Measurements from ENCODE around the gene TMEM52. TPM values are rescaled to one million over a fixed set of nuclear protein-coding genes. Genes with fewer than 3 reads are reported as not detected.

The TMEM52 gene
- total RNA-seq, 1 experiment from 2014 or later, result 1.3 TPM

GRCh38 chr1:1926886-1927660 lies 8.0 kb upstream of the TMEM52 start:
- no peak for DNase-seq (ENCODE audit: low spot score)

DNA sequence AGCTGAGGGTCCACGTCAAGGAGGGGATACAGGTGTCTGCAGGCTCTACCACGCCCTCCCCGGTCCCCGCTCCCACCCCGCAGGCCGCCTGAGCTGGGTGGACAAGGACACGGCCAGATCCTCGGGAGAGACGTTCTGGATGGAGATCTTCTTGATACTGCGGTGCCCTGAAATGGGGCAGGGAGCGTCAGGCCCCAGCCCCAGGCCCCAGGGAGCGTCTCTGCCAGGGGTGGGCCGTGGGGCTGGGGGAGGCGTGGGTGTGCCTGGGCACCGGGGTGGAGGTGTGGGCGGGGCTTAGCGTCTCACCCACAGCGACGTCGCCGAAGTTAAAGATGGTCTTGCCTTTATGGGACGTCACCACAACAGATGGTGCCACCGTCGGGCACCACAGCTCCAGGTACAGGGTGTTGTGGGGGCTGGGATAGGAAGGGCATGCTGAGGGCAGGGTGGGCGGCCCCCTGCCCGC lies 7.3 kb upstream of the TMEM52 start:
- DNase-seq (ENCODE audit: low spot score), result no peak

DNA sequence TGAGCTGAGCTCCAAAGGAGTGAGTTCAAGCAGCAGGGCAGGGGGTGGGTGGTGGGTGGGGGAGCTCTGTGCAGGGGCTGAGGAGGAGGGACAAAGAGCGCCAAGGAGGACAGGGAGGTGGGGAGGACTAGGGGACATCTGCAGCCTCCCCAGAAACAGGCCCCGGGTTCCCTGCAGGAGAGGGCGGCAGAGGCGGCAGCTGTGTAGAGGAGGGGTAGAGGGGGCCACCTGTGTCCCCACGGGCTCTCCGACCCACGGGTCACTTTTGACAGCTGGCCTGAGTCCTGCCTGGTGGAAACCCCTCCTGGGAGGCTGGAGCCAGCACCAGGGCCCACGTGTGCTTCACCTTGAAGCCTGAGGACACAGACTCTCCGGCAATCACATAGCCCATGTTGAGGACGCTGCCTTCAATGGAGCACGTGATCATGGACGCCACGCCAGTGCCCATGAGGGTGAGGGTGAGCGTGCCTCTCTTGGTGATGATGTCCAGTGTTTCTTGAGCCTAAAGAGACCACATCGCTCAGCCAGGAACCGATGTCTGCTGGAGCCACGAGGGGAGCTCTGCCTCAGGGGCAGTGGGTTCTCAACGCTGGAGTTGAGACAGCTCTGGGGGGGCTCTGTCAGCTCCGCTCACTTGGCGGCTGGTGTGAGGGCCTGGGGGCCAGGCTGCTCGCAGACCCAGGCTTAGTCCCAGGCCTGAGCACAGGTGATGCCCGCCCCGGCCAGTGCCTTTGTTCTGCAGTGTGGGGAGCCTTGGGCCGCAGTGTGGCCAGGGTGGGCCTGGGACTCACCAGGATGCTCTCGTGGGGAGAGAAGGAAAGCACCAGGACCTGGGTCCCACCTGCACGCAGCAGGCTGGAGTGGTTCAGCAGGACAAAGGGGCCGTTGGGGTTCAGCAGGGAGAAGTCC lies 6.6 kb upstream of the TMEM52 start:
- no peak for DNase-seq (ENCODE audit: low spot score)

DNA sequence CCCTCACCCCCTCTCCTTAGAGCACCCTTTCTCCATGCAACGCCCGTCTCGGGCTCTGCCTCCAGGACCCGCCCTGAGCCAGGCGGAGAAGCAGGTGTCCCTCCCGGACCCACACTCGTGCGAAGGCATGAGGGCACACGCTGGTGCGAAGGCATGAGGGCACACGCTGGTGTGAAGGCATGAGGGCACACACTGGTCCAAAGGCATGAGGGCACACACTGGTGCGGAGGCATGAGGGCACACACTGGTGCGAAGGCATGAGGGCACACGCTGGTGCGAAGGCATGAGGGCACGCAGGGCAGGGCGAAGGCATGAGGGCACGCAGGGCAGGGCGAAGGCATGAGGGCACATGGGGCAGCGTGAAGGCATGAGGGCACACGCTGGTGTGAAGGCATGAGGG lies 5.8 kb upstream of the TMEM52 start:
- no peak for DNase-seq (ENCODE audit: low spot score)

DNA sequence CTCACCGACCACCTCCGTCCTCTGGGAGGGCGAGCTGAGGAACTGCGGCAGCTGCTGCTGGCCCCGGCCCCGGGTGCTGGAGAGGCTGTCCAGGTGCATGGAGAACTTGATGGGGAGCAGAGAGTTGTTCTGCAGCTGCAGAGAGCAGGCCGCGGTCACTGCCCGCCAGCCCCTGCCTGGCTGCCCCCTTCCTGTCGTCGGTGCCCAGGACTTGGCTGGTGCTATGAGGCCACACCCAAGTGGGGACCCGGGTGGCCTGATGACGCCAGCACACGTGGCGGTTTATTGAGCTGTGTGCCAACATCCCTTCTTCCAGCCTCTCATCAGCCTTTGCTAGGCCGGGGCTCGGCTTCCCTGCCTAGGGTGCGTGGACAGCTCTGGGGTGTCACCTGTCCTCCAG lies 5.3 kb upstream of the TMEM52 start:
- DNase-seq (ENCODE audit: low spot score), result no peak

DNA sequence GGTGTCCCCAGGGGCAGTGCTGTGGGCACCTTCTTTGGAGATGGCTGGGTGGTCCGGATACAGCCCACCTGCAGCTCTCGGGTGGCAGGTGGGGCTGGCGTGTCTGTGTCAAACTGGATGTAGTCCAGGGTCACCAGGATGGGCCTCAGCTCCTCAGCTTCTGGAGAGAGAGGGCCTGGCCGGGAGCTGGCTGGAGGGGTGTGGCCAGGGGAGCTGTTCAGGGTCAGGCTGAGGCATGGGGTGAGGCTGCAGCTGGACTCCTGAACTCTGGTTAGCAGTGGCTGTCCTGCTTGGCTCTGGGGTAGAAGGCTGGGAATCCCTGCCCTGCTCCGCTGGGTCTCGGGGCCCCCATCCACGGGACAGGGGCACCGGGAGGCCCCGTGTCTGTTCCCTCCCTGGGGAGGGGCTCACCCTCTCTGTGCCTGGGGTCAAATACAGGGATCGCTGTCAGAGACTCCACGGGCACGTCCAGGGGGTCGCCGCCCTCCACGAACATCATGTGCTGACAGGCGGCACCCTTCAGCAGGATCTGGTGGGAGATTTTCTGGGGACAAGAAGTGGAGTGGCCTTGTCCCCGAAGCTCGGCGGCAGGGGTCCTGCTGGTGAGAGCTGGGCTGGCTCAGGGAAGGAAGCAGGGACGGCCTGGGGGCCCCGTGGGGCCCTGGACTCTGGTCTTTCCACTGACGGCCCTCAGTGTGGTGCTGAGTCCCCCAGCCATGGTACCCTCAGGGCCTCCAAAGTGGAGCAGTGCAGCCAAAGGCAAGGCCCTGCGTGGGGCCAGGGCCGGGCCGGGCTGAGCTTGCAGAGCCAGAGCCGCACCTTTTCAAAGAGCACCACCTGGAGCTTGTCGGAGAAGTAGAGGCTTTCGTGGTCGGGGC lies 4.1 kb upstream of the TMEM52 start:
- no peak for DNase-seq (ENCODE audit: low spot score)

DNA sequence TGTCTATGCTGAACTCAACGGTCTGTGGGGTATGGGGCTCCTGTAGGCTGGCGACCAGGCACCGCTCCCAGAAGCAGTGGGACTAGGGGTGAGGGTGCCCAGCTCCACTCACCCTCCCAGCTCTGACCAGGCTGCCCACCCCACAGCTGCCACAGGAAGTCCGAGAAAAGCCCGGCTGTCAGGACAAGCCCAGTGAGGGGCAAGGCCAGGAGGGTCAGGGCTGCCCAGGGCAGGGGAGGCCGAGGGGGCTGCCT lies 3.5 kb upstream of the TMEM52 start:
- no peak for DNase-seq (ENCODE audit: low spot score)

- no peak for DNase-seq (ENCODE audit: low spot score)
These were observed 3.0 kb upstream of the TMEM52 start for GRCh38 chr1:1921901-1922701.

DNA sequence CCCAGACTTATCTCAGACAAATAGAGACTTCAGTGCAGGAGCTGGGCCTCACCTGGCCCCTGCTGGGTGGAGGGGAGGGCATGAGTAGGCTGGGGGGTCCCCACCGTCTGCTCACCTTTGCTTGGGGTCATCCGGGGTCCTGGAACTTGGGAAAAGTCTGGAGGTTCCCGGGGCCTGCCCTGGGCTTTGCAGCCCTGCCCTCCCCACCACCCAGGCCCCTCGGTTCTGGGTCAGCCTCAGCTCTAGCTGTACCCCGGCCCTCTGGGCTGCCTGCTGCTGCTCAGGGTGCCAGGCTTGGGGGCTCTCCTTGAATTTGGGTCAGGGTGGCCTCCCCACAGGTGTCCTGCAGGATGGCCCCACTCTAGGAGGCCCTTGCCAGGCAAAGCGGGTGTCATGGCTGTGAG lies 2.4 kb upstream of the TMEM52 start:
- no peak for DNase-seq (ENCODE audit: low spot score)

DNA sequence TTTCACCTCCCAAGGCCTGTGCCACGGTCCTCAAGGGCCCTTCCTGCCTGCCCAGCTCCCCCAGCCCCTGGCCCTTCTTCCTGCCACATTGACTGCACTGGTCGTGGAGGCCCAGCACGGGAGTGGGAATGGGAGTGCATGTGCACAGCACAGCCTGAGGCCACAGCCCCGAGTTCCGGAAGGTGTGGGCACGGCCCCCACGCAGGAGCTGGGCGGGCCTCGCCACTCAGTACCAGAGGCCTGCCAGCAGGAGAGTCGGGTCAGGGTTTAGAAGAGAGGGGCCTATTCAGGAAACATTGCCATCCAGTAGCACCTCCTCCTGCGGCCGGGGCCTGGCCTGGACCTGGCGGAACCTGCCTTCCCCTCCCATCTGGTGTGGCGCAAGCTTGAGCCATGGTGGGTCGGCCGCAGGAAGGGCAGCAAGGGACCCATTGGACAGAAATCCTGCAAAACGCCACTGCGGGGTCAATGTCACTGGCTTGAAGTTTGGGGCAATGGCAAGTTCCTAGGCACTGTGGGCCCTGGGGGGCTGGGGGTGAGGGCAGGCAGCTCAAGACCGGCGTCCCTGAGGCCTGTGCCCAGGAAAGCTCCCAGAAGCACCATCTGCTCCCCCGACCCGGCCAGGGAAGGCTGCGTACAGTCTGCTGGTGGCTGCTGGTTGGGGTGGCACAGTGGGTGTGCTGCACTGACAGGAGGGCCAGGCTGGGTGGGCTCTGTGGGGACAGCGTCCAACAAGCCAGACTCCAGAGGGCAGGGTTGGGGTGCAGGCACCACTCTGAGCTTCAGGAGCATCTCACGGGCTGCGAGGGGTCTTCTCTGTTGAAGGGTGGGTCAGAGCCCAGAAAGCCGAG lies 1.8 kb upstream of the TMEM52 start:
- no peak for DNase-seq (ENCODE audit: low spot score)

- DNase-seq (ENCODE audit: low spot score), result no peak
These were observed 1.1 kb upstream of the TMEM52 start for GRCh38 chr1:1920057-1920607.

- DNase-seq (ENCODE audit: low spot score), result peak; percentile 87
These were observed 401 bp upstream of the TMEM52 start for GRCh38 chr1:1919304-1920056.

GRCh38 chr1:1917995-1918900 lies 831 bp downstream of the TMEM52 start:
- no peak for DNase-seq (ENCODE audit: low spot score)

GRCh38 chr1:1917304-1917976 lies 1.6 kb downstream of the TMEM52 start:
- no peak for DNase-seq (ENCODE audit: low spot score)

GRCh38 chr1:1916851-1917251 lies 2.2 kb downstream of the TMEM52 start:
- DNase-seq (ENCODE audit: low spot score), result no peak

DNA sequence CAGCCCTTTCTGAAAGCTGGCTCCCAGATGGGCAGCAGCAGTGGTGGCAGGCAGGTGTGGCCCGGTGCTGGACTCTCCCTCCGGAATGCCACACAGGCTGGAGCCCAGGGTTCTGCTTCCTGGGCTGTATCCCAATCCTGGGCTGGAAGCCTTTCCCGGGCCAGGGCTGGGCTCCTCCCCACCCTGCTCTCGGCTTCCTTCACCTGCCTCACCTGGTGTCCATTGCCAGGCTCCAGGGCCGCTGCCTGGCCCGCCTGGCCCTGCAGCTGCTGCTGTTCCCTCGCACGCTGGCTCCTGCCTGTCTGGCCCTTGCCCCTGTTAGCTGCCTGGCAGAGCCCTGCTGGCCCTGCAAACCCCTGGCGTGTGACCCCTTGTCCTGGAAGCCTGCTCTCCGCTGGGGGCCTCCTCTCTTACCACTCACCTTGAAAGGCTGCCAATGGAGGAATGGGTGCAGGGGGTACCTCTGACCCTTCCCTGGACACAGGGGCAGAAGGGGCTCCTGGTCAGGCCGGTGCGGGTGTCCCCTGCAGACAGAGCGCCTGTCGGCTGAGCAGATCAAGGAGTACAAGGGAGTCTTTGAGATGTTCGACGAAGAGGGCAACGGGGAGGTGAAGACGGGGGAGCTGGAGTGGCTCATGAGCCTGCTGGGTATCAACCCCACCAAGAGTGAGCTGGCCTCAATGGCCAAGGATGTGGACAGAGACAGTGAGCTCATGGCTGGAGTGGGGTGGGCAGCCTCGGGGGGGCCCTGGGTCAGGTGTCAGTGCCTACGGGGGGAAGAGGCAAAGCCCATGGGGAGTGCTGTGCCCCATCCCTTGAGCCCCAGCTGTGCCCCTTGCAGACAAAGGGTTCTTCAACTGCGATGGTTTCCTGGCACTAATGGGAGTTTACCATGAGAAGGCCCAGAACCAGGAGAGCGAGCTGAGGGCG lies 2.9 kb downstream of the TMEM52 start:
- DNase-seq (ENCODE audit: low spot score), result no peak
